Esophagus muscularis mucosa (tissue), 4 donors: ENCODE results near the gene ITGA2B.

Experiments used
- EP300 ChIP-seq: sonication (generic); formaldehyde crosslinking; IDR thresholded peaks from one replicate; pipeline ENCODE4 v1.6.1; 2017; ENCODE audit warnings: antibody characterized with exemption
- POLR2AphosphoS5 ChIP-seq, 2 donors: sonication (generic); formaldehyde crosslinking; IDR thresholded peaks; one replicate each; pipeline ENCODE4 v1.6.1; 2017; ENCODE audit warnings: antibody characterized with exemption in 2 of 2
- TF ChIP-seq, protein P1 (sequence below), 3 experiments: fragments of 200-600 bp in 2 of 3; fragments of 450-650 bp in 1 of 3; sonication (generic) in 2 of 3; IDR thresholded peaks; one replicate each; pipeline ENCODE4 v1.5.1; 2017 to 2019; ENCODE audit warnings: antibody characterized with exemption in 3 of 3, mild to moderate bottlenecking in 2 of 3, moderate library complexity in 1 of 3

DNA sequence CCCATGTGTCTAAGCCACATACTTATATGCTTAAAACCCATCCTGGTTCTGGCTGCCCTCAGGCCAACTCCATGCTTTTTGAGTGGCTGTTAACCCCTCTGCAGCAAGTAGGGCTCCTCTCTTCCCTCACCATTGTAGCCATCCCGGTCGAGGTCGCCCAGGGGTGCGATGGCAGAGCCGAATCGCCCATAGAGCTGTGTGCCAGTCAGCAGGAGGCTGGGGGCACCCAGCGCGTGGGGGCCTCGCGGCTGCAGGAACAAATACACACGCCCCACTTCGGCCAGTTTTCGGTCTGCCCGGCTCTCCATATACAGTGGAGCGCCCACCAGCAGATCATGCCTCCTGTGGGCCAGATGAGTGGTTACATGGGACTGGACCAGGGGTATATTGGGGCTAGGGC is 6.1 kb downstream of the ITGA2B start:
- TF ChIP-seq, protein P1, sequence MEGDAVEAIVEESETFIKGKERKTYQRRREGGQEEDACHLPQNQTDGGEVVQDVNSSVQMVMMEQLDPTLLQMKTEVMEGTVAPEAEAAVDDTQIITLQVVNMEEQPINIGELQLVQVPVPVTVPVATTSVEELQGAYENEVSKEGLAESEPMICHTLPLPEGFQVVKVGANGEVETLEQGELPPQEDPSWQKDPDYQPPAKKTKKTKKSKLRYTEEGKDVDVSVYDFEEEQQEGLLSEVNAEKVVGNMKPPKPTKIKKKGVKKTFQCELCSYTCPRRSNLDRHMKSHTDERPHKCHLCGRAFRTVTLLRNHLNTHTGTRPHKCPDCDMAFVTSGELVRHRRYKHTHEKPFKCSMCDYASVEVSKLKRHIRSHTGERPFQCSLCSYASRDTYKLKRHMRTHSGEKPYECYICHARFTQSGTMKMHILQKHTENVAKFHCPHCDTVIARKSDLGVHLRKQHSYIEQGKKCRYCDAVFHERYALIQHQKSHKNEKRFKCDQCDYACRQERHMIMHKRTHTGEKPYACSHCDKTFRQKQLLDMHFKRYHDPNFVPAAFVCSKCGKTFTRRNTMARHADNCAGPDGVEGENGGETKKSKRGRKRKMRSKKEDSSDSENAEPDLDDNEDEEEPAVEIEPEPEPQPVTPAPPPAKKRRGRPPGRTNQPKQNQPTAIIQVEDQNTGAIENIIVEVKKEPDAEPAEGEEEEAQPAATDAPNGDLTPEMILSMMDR (IDR thresholded peaks at IDR 0.05) = no peak
- TF ChIP-seq POLR2AphosphoS5 (IDR thresholded peaks at IDR 0.05) (no peak), EP300 (no peak)
